ENCODE results near the gene E2F8. TPM values are rescaled to one million over a fixed set of nuclear protein-coding genes. Genes with fewer than 3 reads are reported as not detected.

Gene E2F8
- total RNA-seq, 1 donor from 2014 or later, result 0.95 TPM

DNA sequence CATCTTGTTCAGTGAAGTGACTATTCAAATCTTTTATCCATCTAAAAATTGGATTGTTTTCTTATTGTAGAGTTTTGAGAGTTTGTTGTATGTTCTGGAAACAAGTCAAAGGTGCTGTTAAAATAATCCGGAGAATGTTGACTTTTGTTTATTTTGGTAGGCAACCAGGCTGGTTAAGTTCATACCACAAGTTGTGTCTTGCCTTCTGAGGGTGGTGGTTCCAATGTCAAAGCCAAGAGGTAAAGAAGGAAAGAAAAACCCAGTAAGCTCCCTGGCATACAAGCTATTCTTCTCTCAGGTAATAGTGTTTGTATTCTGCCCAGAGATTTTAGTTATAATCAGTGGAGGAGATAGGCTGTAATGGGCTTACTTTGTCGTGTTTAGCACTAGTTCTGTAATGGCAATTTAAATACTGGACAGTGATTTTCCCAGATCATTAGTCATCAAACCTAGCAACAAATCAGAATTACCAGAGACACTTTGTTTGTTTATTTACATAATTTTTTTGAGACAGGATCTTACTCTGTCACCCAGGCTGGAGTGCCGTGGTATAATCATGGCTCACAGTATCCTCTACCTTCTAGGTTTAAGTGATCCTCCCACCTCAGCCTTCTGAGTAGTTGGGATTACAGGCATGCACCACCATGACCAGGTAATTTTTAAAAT, 23.9 kb downstream of the E2F8 start:
- TF ChIP-seq, protein P1, sequence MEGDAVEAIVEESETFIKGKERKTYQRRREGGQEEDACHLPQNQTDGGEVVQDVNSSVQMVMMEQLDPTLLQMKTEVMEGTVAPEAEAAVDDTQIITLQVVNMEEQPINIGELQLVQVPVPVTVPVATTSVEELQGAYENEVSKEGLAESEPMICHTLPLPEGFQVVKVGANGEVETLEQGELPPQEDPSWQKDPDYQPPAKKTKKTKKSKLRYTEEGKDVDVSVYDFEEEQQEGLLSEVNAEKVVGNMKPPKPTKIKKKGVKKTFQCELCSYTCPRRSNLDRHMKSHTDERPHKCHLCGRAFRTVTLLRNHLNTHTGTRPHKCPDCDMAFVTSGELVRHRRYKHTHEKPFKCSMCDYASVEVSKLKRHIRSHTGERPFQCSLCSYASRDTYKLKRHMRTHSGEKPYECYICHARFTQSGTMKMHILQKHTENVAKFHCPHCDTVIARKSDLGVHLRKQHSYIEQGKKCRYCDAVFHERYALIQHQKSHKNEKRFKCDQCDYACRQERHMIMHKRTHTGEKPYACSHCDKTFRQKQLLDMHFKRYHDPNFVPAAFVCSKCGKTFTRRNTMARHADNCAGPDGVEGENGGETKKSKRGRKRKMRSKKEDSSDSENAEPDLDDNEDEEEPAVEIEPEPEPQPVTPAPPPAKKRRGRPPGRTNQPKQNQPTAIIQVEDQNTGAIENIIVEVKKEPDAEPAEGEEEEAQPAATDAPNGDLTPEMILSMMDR (IDR thresholded peaks at IDR 0.05), result no peak
- H3K27me3 ChIP-seq (ENCODE audit: low read depth), result peaks cover 6% of the 10 kb centered on the region
- no peaks in the 10 kb centered on the region for H3K9me3 ChIP-seq
- H3K4me3 ChIP-seq, result no peak overlapping the region
- no peak overlapping the region for H3K27ac ChIP-seq
- ATAC-seq (no peak), DNase-seq (no peak)
- no peaks in the 10 kb centered on the region for H3K36me3 ChIP-seq
- intact Hi-C loops (cut with DNase I), result no loop called here
- H3K4me1 ChIP-seq, result peaks cover 6% of the 10 kb centered on the region

DNA sequence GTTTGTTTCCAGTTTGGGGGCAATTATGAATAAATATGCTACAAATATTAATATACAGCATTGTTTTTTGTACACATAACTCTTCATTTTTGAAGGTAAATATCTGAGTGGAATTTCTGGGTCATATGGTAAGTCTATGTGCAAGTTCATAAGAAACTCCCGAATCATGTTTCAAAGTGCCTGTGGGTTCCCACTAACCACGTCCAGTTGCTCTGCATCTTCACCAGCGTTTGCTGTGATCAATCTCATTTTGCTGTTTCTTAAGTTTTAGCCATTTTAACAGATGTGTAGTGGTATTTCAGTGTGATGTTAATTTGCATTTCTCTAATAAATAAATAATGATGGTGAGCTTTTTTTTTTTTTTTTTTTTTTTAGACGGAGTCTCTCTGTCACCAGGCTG, 24.7 kb downstream of the E2F8 start:
- peaks cover 6% of the 10 kb centered on the region for H3K27me3 ChIP-seq (ENCODE audit: low read depth)
- intact Hi-C loops (cut with DNase I), result no loop called here
- H3K4me3 ChIP-seq, result no peak overlapping the region
- DNase-seq (no peak), ATAC-seq (no peak)
- no peak overlapping the region for H3K27ac ChIP-seq
- TF ChIP-seq, protein P1 (IDR thresholded peaks at IDR 0.05), result no peak
- no peaks in the 10 kb centered on the region for H3K4me1 ChIP-seq
- H3K36me3 ChIP-seq, result no peaks in the 10 kb centered on the region
- no peaks in the 10 kb centered on the region for H3K9me3 ChIP-seq

DNA sequence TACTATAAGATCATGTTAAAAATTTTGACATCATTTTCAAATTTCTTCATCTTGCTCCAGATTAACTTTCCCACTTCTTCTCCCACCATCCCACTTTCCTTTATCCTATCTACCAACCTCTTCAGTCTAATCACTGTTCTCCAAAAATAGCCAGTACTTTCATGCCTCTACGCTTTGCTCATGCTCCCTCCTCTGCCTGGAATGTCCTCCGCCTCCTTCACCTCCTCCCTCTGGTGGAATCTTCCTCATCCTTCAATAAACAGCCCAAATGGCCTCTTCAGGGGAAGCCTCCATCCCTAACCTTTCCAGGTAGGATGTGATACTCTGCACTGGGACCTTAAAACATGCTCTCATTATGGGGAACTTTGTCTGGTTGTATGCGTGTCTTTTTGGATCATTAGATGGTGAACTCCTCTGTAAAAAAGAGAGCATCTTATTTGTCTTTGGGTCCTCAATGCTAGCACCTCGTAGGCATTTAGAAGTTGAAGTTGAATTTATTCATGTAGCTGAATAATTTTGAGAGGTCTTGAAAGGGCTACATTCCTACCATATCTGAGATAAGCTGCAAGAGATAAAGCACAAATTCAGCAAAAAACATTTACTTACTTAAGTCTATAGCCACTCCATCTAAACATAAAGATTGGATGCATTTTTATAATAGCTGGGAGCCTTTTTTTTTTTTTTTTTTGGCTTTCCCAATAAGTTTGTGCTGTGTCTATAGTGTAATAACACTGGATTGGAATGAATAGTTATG, 31.0 kb downstream of the E2F8 start:
- ATAC-seq (no peak), DNase-seq (no peak)
- Histone ChIP-seq H3K27me3 (ENCODE audit: low read depth) (no peaks in the 10 kb centered on the region), H3K27ac (no peak overlapping the region), H3K4me3 (no peak overlapping the region), H3K36me3 (no peaks in the 10 kb centered on the region), H3K4me1 (no peaks in the 10 kb centered on the region), H3K9me3 (no peaks in the 10 kb centered on the region)
- TF ChIP-seq, protein P1 (IDR thresholded peaks at IDR 0.05), result no peak
- intact Hi-C loops (cut with DNase I), result no loop called here

DNA sequence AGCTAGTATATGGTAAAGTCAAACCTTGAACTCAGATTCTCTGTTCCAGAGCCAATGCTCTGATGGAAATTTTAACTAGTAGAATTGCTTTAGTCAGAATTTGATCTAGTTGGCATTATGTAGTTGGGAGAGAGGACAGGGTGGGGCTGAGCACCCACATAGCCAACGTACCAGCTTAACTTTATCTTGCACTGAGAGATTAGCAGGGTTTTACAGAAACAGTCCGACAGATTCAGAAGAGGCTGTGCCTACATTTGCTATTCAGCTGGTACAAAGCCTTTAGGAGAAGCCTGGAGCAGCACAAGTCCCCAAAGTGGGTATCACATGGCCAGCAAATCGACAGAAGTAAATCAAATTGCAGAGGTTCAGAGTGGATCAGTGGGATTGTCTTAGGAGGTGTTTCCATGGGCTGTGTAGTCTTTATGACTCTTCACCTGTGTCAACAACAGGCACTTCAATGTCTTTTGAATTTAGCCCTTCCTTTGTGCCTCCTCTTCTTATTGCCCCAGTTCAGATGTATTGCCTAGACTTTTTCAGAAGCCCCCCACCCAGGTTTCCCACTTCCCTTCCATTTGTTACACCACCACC, 31.7 kb downstream of the E2F8 start:
- Histone ChIP-seq H3K9me3 (no peaks in the 10 kb centered on the region), H3K4me3 (no peak overlapping the region), H3K27me3 (ENCODE audit: low read depth) (no peaks in the 10 kb centered on the region), H3K4me1 (no peaks in the 10 kb centered on the region), H3K36me3 (no peaks in the 10 kb centered on the region), H3K27ac (no peak overlapping the region)
- intact Hi-C loops (cut with DNase I), result no loop called here
- TF ChIP-seq, protein P1 (IDR thresholded peaks at IDR 0.05), result no peak
- no peak for DNase-seq
- ATAC-seq, result no peak

DNA sequence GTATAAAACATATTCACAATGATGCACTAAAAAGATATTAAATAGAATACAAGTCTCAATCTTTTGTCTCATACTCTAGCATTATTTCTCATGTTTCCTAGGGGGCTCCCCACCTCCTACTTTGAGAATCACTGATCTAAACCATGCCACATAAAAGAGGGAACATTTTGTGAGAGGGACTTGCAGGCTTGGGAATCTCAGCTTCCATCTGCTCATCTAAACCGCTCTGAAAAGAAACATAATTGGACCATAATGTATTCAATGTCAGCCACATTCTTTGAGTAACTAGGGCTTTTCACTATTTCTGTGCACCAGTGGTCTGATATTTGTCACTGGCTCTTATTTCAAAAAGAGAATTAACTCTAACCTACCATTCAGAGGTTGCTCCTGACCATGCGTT, 32.6 kb downstream of the E2F8 start:
- Histone ChIP-seq H3K9me3 (no peaks in the 10 kb centered on the region), H3K36me3 (no peaks in the 10 kb centered on the region), H3K4me3 (no peak overlapping the region), H3K4me1 (no peaks in the 10 kb centered on the region), H3K27me3 (ENCODE audit: low read depth) (no peaks in the 10 kb centered on the region), H3K27ac (no peak overlapping the region)
- DNase-seq (no peak), ATAC-seq (no peak)
- TF ChIP-seq, protein P1 (IDR thresholded peaks at IDR 0.05), result no peak
- intact Hi-C loops (cut with DNase I), result no loop called here
